ENCODE measurements around the gene COL6A2.

Gene COL6A2

GRCh38 chr21:46061518-46061917 is 36.4 kb upstream of the COL6A2 start:
- no peak for DNase-seq (ENCODE audit: low read depth)
- no peak overlapping the region for H3K4me3 ChIP-seq (ENCODE audit: control insufficient read depth, low read depth, low read length)
- no peak for TF ChIP-seq CTCF (IDR thresholded peaks at IDR 0.05; ENCODE audit: control insufficient read depth, insufficient read depth, low read depth, low read length, missing control alignments)

GRCh38 chr21:46061950-46062349 is 36.0 kb upstream of the COL6A2 start:
- TF ChIP-seq CTCF (IDR thresholded peaks at IDR 0.05; ENCODE audit: control insufficient read depth, insufficient read depth, low read depth, low read length, missing control alignments), result no peak
- H3K4me3 ChIP-seq (ENCODE audit: control insufficient read depth, low read depth, low read length), result no peak overlapping the region
- no peak for DNase-seq (ENCODE audit: low read depth)

- no peak overlapping the region for H3K4me3 ChIP-seq (ENCODE audit: control insufficient read depth, low read depth, low read length)
- no peak for TF ChIP-seq CTCF (IDR thresholded peaks at IDR 0.05; ENCODE audit: control insufficient read depth, insufficient read depth, low read depth, low read length, missing control alignments)
- no peak for DNase-seq (ENCODE audit: low read depth)
Observed at GRCh38 chr21:46062471-46063211, 35.3 kb upstream of the COL6A2 start.

- TF ChIP-seq CTCF (IDR thresholded peaks at IDR 0.05; ENCODE audit: control insufficient read depth, insufficient read depth, low read depth, low read length, missing control alignments), result no peak
- DNase-seq (ENCODE audit: low read depth), result no peak
- no peak overlapping the region for H3K4me3 ChIP-seq (ENCODE audit: control insufficient read depth, low read depth, low read length)
Observed at GRCh38 chr21:46063227-46063626, 34.7 kb upstream of the COL6A2 start.

GRCh38 chr21:46063734-46064680 is 33.9 kb upstream of the COL6A2 start:
- DNase-seq (ENCODE audit: low read depth), result no peak
- H3K4me3 ChIP-seq (ENCODE audit: control insufficient read depth, low read depth, low read length), result no peak overlapping the region
- no peak for TF ChIP-seq CTCF (IDR thresholded peaks at IDR 0.05; ENCODE audit: control insufficient read depth, insufficient read depth, low read depth, low read length, missing control alignments)

- TF ChIP-seq CTCF (IDR thresholded peaks at IDR 0.05; ENCODE audit: control insufficient read depth, insufficient read depth, low read depth, low read length, missing control alignments), result no peak
Observed at GRCh38 chr21:46064870-46065214, 33.1 kb upstream of the COL6A2 start.

More at GRCh38 chr21:46064870-46065214, 33.1 kb upstream of the COL6A2 start:
- H3K4me3 ChIP-seq (ENCODE audit: control insufficient read depth, low read depth, low read length), result no peak overlapping the region
- no peak for DNase-seq (ENCODE audit: low read depth)
